Kidney epithelial cell (primary cell): ENCODE measurements around the gene FAM174C. TPM values are rescaled to one million over a fixed set of nuclear protein-coding genes. Genes with fewer than 3 reads are reported as not detected.

Experiments
- DNase-seq: peaks from one replicate; pipeline ENCODE4 v3.0.0-alpha.2; 2010; ENCODE audit warnings: low read depth
- H3K27me3 ChIP-seq: 2 replicates; pipeline ENCODE4 v1.6.0; 2011; ENCODE audit warnings: low read length; ENCODE audit not compliant: control insufficient read depth, insufficient read depth
- H3K36me3 ChIP-seq: 2 replicates; pipeline ENCODE4 v1.5.1; 2011; ENCODE audit warnings: low read length; ENCODE audit not compliant: control insufficient read depth, insufficient read depth
- H3K4me3 ChIP-seq: 2 replicates; pipeline ENCODE4 v1.5.1; 2011; ENCODE audit warnings: low read depth, mild to moderate bottlenecking, control low read depth, low read length
- CTCF ChIP-seq: IDR thresholded peaks from 2 replicates; pipeline ENCODE4 v1.5.1; 2011; ENCODE audit warnings: mild to moderate bottlenecking, moderate library complexity, low read length, control low read depth, inconsistent platforms; ENCODE audit not compliant: insufficient read depth, poor library complexity, severe bottlenecking
- total RNA-seq: library from RNA; depleted of rRNA; stranded (reverse); fragments of >200 nt; gene quantifications from 2 replicates; pipeline ENCODE4 v1.2.3, GENCODE V29; 2015

The FAM174C gene
- total RNA-seq, 1 donor from 2014 or later: 75.0 TPM

GRCh38 chr19:1254081-1254527 is 21.2 kb upstream of the FAM174C start:
- Histone ChIP-seq H3K36me3 (peaks cover 10% of the 10 kb centered on the region), H3K27me3 (no peaks in the 10 kb centered on the region), H3K4me3 (no peak overlapping the region)
- TF ChIP-seq CTCF: no peak
- no peak for DNase-seq

GRCh38 chr19:1254530-1255185 is 20.7 kb upstream of the FAM174C start:
- Histone ChIP-seq H3K4me3 (no peak overlapping the region), H3K36me3 (peaks cover 10% of the 10 kb centered on the region), H3K27me3 (no peaks in the 10 kb centered on the region)
- no peak for DNase-seq
- TF ChIP-seq CTCF: no peak

- Histone ChIP-seq H3K4me3 (no peak overlapping the region), H3K27me3 (no peaks in the 10 kb centered on the region), H3K36me3 (peaks cover 10% of the 10 kb centered on the region)
- TF ChIP-seq CTCF: no peak
- DNase-seq: no peak
These were observed 19.9 kb upstream of the FAM174C start for GRCh38 chr19:1255186-1256161.

- no peaks in the 10 kb centered on the region for H3K27me3 ChIP-seq
- no peak overlapping the region for H3K4me3 ChIP-seq
- DNase-seq: no peak
- no peak for TF ChIP-seq CTCF
- H3K36me3 ChIP-seq: peaks cover 7% of the 10 kb centered on the region
These were observed 18.5 kb upstream of the FAM174C start for GRCh38 chr19:1256646-1257474.

- Histone ChIP-seq H3K36me3 (peaks cover 7% of the 10 kb centered on the region), H3K4me3 (no peak overlapping the region), H3K27me3 (no peaks in the 10 kb centered on the region)
- DNase-seq: no peak
- no peak for TF ChIP-seq CTCF
These were observed 17.7 kb upstream of the FAM174C start for GRCh38 chr19:1257475-1258162.
